Stimulated activated CD4-positive, alpha-beta T cell treated with anti-CD3 and anti-CD28 coated beads, Interleukin-1b, Interleukin-23, amount 100 ng/mL, for 24 hours (primary cell): ENCODE measurements around the gene STXBP3.

Source experiments
- DNase-seq, 4 experiments: peaks; one replicate each; pipeline ENCODE4 v3.0.0-alpha.2; 2020; ENCODE audit warnings: low read depth in 4 of 4, low spot score in 1 of 4

The STXBP3 gene

GRCh38 chr1:108792420-108792819, 45.9 kb downstream of the STXBP3 start:
- DNase-seq = no peak

DNA sequence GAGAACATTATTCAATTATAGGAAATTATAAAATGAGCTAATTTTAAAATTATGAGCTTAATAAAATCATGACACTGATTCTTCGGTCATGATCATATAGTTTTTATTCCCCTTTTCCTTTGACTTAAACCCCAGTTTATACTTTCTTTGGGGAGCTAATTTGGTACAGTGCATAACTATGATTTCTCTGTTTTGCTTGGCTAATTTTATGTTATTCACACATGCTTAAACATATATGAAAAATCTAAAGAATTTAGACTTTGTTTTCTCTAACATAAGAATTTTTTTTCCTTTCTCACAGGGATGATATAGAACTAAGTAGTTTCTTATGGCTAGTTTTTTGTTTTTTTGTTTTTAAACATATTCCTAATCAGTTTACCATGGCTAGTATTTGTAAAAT, 52.5 kb downstream of the STXBP3 start:
- no peak for DNase-seq

- no peak for DNase-seq
Measured at GRCh38 chr1:108801101-108801500, 54.6 kb downstream of the STXBP3 start.

DNA sequence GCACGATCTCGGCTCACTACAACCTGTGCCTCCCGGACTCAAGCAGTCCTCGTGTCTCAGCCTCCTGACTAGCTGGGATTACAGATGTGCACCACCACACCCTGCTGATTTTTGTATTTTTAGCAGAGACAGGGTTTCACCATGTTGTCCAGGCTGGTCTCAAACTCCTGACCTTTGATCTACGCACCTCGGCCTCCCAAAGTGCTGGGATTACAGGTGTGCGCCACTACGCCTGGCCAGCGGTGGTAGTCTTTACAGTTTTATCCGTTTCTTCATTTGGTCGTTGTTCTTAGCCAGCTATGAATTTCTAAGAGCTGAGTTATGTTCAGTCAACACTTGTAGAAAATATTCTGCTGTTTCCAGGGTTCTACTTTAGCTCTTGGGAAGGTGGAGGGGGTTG, 57.1 kb downstream of the STXBP3 start:
- DNase-seq = no peak

DNA sequence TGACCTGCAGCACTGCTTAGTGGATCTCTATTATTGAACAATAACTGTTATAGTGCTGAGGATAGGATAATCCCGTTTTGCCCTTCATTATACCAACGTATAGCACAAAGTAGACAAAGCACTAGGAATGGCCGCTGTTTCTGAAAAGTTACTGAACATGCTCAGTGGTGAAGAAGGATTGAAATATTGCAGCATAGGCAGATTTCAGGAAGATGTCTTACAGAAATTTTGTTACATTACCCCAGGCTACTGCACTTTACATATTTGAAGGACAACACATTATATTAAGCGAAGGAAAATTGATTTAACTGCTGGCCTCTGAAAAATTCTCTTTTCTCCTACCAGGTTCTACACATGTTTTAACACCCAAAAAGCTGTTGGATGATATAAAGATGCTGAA, 62.0 kb downstream of the STXBP3 start:
- no peak for DNase-seq

- DNase-seq = no peak
Measured at GRCh38 chr1:108811611-108812010, 65.1 kb downstream of the STXBP3 start.

GRCh38 chr1:108813326-108813725, 66.9 kb downstream of the STXBP3 start:
- no peak for DNase-seq

DNA sequence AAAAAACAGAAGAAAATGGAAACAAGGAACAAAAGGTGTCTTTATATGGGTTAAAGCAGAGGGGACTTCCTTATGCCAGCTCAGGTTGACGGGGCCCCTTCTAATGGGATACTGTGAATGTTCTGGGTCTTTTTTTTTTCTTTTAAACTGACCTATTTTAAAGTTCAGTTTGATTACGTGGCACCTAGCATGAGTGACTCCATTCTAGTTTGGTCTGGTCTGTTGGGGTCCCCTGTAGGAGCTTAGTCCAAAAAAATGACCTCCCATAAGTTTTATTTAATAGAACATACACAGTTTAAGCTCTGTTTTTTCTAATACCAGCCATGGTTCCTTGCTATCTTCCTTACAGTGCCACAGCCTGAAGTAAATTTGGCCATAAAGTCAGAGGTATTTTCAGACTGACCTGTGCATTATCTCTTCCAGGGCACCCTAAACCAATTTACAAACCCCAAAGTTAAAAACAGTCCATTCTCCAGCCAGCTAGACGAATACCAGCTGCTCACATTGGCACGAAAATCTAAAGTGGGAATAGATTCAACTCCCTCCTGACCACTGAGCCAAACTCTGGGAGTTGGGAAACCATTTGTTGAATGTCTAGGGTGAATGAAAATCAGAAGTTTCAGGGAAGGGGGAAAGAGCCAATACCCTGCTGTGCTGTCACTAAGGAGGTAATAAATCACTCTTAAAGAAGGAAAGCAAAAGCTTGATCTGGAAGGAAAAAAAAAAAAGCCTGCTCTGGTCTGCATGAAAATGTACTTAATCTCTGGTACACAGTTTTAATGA, 68.1 kb downstream of the STXBP3 start:
- DNase-seq = no peak

- DNase-seq = no peak
Measured at GRCh38 chr1:108815566-108815965, 69.1 kb downstream of the STXBP3 start.

DNA sequence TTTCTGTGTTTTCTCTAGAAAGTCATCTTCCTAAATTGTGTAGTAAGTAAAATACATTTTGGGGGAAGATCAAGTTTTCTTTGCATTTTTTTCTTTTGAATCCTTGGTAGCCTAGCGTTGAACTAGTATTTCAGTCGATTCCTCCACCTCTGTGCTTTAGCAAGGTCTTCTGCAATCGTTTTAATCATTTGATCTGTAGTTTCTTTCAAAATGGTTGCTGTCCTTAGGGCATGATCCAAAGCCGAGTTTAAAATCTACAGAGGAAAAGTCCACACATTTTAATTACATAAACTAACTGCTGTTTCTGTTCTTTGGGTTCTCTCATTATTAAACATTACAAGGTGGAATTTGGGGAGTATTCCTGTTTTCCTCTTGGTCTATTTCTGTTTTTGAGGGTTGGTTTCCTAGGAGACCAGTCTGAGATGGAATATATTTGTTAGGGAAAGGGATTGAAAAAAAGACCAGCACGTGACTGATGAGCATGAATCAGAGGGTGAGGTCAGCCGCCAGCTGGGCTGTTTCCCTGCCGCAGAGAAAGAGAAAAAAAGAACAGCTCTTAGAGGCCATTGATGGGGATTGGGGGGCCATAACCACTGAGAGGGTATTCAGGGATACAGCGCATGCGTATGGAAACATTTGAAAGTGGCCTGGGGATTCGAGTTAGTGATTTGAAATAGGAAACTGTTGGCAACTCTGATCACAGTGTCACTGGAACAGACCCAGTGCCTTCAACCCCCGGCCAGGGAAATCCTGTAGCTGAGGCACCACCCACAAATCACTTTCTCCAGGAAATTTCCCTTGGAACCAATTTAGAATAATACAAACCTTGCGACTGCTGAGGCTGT, 69.8 kb downstream of the STXBP3 start:
- no peak for DNase-seq

GRCh38 chr1:108817016-108817415, 70.5 kb downstream of the STXBP3 start:
- no peak for DNase-seq

DNA sequence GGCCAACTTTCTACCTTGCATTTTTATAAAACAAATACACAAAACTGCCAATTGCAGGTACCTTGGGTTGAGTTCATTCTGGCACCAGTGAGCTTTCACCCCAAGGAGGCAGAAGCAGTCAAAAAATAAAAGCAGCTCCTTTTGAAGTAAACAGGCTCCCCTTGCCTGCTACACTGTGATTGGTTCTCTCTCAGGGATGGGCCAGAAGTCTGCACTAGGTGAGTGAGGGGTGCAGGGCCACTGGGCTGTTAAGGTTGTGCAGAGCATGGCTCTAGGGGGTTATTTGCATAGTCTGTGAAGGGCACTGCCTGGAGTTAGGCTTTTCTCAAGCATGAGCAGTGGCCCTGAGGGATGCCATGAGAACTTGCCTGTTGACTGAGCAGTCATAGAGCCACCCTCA, 71.3 kb downstream of the STXBP3 start:
- no peak for DNase-seq

- DNase-seq = no peak
Measured at GRCh38 chr1:108819878-108820277, 73.4 kb downstream of the STXBP3 start.

DNA sequence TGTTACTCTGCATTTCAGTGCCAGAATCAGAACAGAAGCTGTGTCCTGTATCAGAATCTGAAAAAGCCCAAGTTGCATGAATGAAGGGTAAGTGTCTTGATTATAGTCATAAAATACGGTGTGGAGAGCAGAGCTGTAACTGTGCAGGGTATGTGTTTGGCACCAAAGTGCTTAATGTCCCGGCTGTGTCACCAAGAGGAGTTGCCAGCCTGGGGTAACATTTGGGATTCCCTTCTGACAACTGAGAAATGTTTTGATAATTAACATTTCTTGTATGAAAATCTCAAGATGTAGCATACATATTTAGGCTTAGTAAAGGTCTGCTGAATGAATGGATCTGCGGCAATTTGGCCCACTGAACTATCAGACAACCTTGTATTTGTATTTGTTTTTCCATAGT, 77.2 kb downstream of the STXBP3 start:
- no peak for DNase-seq

DNA sequence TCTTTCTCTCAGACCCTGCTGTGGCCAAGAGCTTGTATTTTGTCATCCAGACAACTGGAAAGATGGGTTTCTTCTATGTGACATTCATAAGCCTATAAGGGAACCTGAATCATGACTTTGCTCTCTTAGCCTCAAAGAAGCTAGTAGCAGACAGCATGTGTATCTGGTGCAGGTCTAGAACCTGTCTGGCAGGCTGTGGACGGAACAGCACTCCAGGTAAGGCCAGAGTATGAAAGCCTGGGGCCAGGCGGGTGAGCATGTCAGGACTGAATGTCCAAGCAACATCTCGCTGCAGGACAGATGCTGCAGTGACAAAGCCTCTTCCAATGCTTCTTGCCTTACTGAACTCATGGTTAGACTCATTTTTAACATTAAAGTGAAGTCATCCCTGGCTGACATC, 77.6 kb downstream of the STXBP3 start:
- no peak for DNase-seq

DNA sequence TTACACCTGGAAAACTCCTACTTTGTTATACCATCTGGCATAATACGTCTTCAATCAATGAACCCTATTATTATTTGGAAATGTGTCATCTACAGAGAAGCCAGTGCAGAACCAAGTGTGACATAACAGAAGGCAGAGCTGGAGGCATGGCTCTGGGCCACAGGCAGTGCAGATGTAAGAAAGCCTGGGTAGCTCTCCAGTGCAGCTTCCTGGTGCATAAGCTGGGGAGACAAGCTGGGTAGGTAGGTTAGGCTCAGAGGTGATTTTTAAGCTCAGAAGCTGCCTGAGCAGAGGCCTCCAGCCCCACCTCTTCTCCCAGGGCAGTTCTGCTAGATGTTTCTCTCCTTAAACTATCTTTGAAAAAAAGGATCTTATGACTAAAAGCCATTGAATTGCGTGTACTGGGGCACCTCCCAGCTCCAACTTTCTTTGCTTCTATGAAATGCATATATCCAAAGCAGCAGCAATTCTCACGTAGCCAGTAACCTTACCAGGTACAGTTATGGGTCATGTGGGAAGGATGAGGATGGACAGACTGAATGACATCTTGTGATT, 79.7 kb downstream of the STXBP3 start:
- DNase-seq = no peak

- DNase-seq = peak; percentile 28 to 53 (median 32)
Measured at GRCh38 chr1:108828074-108828961, 81.8 kb downstream of the STXBP3 start.

DNA sequence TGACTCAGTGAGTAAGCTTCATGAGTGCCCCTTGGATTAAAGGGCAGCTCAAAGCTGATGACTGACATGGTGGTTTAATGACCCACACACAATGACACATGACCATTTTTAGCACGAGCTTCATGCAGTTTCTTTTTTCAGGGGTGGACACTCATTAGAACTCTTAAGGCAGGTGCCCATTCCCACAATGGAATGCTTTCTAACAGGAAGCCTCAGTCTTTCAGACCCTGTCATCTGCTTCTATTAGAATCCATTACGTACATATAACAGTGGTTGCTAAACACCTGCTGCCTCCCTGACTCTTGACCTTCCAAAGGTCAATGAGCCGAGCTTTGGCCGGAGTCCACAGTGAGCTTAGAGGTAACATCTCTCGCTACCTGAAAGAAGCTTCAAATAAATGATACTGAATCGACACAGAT, 83.0 kb downstream of the STXBP3 start:
- DNase-seq = no peak

GRCh38 chr1:108830119-108831008, 83.9 kb downstream of the STXBP3 start:
- no peak for DNase-seq

GRCh38 chr1:108831225-108831624, 84.8 kb downstream of the STXBP3 start:
- DNase-seq = no peak
